Mesenchymal stem cell (in vitro differentiated cells and primary cell): Measurements from ENCODE around the gene TAS2R41.

Experiments
- DNase-seq: peaks from one replicate; pipeline ENCODE4 v3.0.0-alpha.2; 2013
- H2AFZ ChIP-seq: one replicate; pipeline ENCODE4 v1.6.1; 2013; ENCODE audit warnings: low read depth, mild to moderate bottlenecking, control low read depth, inconsistent platforms, low read length, moderate library complexity
- H2AK5ac ChIP-seq: 2 replicates; pipeline ENCODE4 v1.6.1; 2013; ENCODE audit warnings: low read length, moderate library complexity, mild to moderate bottlenecking, inconsistent platforms; ENCODE audit not compliant: severe bottlenecking
- H2BK120ac ChIP-seq: one replicate; pipeline ENCODE4 v1.6.1; 2013; ENCODE audit warnings: low read depth, mild to moderate bottlenecking, inconsistent platforms, low read length, moderate library complexity
- H2BK12ac ChIP-seq, 2 experiments: one replicate each; pipeline ENCODE4 v1.6.1; 2013; ENCODE audit warnings: inconsistent platforms in 2 of 2, low read length in 2 of 2, mild to moderate bottlenecking in 2 of 2, moderate library complexity in 2 of 2, control low read depth in 1 of 2
- H2BK15ac ChIP-seq: one replicate; pipeline ENCODE4 v1.6.1; 2013; ENCODE audit warnings: mild to moderate bottlenecking, low read depth, inconsistent platforms; ENCODE audit not compliant: poor library complexity, severe bottlenecking
- H2BK5ac ChIP-seq: 2 replicates; pipeline ENCODE4 v1.6.1; 2013; ENCODE audit warnings: low read depth, mild to moderate bottlenecking, low read length, control low read depth, inconsistent platforms; ENCODE audit not compliant: poor library complexity, severe bottlenecking
- H3K14ac ChIP-seq, 2 experiments: one replicate each; pipeline ENCODE4 v1.6.1; 2013; ENCODE audit warnings: inconsistent platforms in 2 of 2, low read length in 2 of 2, control low read depth in 1 of 2, mild to moderate bottlenecking in 1 of 2, moderate library complexity in 1 of 2
- H3K18ac ChIP-seq, 2 experiments: one replicate each; pipeline ENCODE4 v1.6.1; 2013; ENCODE audit warnings: inconsistent platforms in 2 of 2, low read length in 2 of 2, control low read depth in 1 of 2, low read depth in 1 of 2, mild to moderate bottlenecking in 1 of 2
- H3K23ac ChIP-seq, 2 experiments: one replicate each; pipeline ENCODE4 v1.6.1; 2013; ENCODE audit warnings: inconsistent platforms in 2 of 2, low read length in 2 of 2, mild to moderate bottlenecking in 2 of 2, moderate library complexity in 2 of 2, control low read depth in 1 of 2
- H3K27ac ChIP-seq: 2 replicates; pipeline ENCODE4 v1.5.1; 2013; ENCODE audit warnings: mild to moderate bottlenecking, moderate library complexity, low read length, control low read depth, inconsistent platforms; ENCODE audit not compliant: poor library complexity, severe bottlenecking
- H3K27me3 ChIP-seq, 2 experiments: 2 replicates each; pipeline versions ENCODE4 v1.6.1 to v1.7.0; 2013; ENCODE audit warnings: low read length in 2 of 2, mild to moderate bottlenecking in 2 of 2, moderate library complexity in 2 of 2, control low read depth in 1 of 2, inconsistent platforms in 1 of 2; ENCODE audit not compliant: control insufficient read depth in 1 of 2, insufficient read depth in 1 of 2
- H3K36me3 ChIP-seq, 2 experiments: 2 replicates each; pipeline versions ENCODE4 v1.6.1 to v1.7.0; 2013; ENCODE audit warnings: low read length in 2 of 2, control low read depth in 1 of 2, inconsistent platforms in 1 of 2, low read depth in 1 of 2, mild to moderate bottlenecking in 1 of 2; ENCODE audit not compliant: insufficient read depth in 2 of 2, control insufficient read depth in 1 of 2
- H3K4ac ChIP-seq, 2 experiments: one replicate each; pipeline ENCODE4 v1.6.1; 2013; ENCODE audit warnings: inconsistent platforms in 2 of 2, low read length in 2 of 2, mild to moderate bottlenecking in 2 of 2, moderate library complexity in 2 of 2, control low read depth in 1 of 2, low read depth in 1 of 2
- H3K4me1 ChIP-seq: 2 replicates; pipeline ENCODE4 v1.6.1; 2013; ENCODE audit warnings: low read depth, low read length, control low read depth; ENCODE audit not compliant: control insufficient read depth, insufficient read depth
- H3K4me2 ChIP-seq: 2 replicates; pipeline ENCODE4 v1.6.1; 2013; ENCODE audit warnings: low read length, mild to moderate bottlenecking, inconsistent platforms; ENCODE audit not compliant: poor library complexity, severe bottlenecking
- H3K4me3 ChIP-seq, 2 experiments: 2 replicates each; pipeline versions ENCODE4 v1.5.1 to v1.7.0; 2013; ENCODE audit warnings: low read length in 2 of 2, mild to moderate bottlenecking in 2 of 2, control low read depth in 1 of 2, low read depth in 1 of 2; ENCODE audit not compliant: insufficient read depth in 1 of 2
- H3K79me1 ChIP-seq: replicated peaks from 2 replicates; pipeline ENCODE4 v1.6.1; 2013; ENCODE audit warnings: mild to moderate bottlenecking, control low read depth, low read length, inconsistent platforms; ENCODE audit not compliant: poor library complexity, severe bottlenecking
- H3K9ac ChIP-seq: 2 replicates; pipeline ENCODE4 v1.7.0; 2013; ENCODE audit warnings: mild to moderate bottlenecking, low read length, moderate library complexity
- H3K9me3 ChIP-seq: 2 replicates; pipeline ENCODE4 v1.7.0; 2013; ENCODE audit warnings: mild to moderate bottlenecking, low read length; ENCODE audit not compliant: control insufficient read depth
- H4K8ac ChIP-seq: one replicate; pipeline ENCODE4 v1.6.1; 2013; ENCODE audit warnings: inconsistent platforms, mild to moderate bottlenecking, low read length, moderate library complexity
- H4K91ac ChIP-seq: one replicate; pipeline ENCODE4 v1.6.1; 2013; ENCODE audit warnings: mild to moderate bottlenecking, low read length, inconsistent platforms
- WGBS: methylation state at CpG from one replicate; pipeline ENCODE4 v1.1.7; 2013; ENCODE audit warnings: mixed read lengths; 5-methylcytosine and 5-hydroxymethylcytosine counted together

TAS2R41 gene

GRCh38 chr7:143511593-143512047 lies 33.9 kb downstream of the TAS2R41 start:
- peak overlapping the region in 1 of 2 experiments; percentile 77 for H3K14ac ChIP-seq
- no peak overlapping the region for H3K4ac ChIP-seq
- no peak overlapping the region for H3K27ac ChIP-seq
- H3K18ac ChIP-seq = peak overlapping the region in 1 of 2 experiments; percentile 11
- H3K4me3 ChIP-seq = no peak overlapping the region
- 95% methylated on average over 23 of the region's 23 CpGs for WGBS
- no peak overlapping the region for H2AK5ac ChIP-seq
- H3K27me3 ChIP-seq = peaks cover 0 to 7% of the 10 kb centered on the region in 2 experiments
- no peaks in the 10 kb centered on the region for H3K9me3 ChIP-seq
- no peak overlapping the region for H2BK5ac ChIP-seq
- DNase-seq = no peak
- no peaks in the 10 kb centered on the region for H3K36me3 ChIP-seq
- no peaks in the 10 kb centered on the region for H3K79me1 ChIP-seq
- peak overlapping the region; percentile 86 for H2BK15ac ChIP-seq
- H3K4me1 ChIP-seq = no peaks in the 10 kb centered on the region
- no peak overlapping the region for H2BK12ac ChIP-seq
- H3K23ac ChIP-seq = peak overlapping the region in 1 of 2 experiments; percentile 47
- H3K9ac ChIP-seq = no peak overlapping the region
- no peak overlapping the region for H2BK120ac ChIP-seq
- H3K4me2 ChIP-seq = no peak overlapping the region
- H4K8ac ChIP-seq = no peak overlapping the region
- H4K91ac ChIP-seq = no peak overlapping the region
- H2AFZ ChIP-seq = no peak overlapping the region

- no peaks in the 10 kb centered on the region for H3K9me3 ChIP-seq
- no peaks in the 10 kb centered on the region for H3K4me1 ChIP-seq
- H3K4me2 ChIP-seq = no peak overlapping the region
- H4K91ac ChIP-seq = no peak overlapping the region
- no peak overlapping the region for H3K14ac ChIP-seq
- H3K27ac ChIP-seq = no peak overlapping the region
- DNase-seq = peak; percentile 53
- H2BK120ac ChIP-seq = no peak overlapping the region
- no peak overlapping the region for H2AFZ ChIP-seq
- H2AK5ac ChIP-seq = no peak overlapping the region
- H2BK15ac ChIP-seq = no peak overlapping the region
- H3K27me3 ChIP-seq = peaks cover 0 to 7% of the 10 kb centered on the region in 2 experiments
- H3K23ac ChIP-seq = no peak overlapping the region
- 24% methylated on average over 7 of the region's 8 CpGs for WGBS
- H3K79me1 ChIP-seq = no peaks in the 10 kb centered on the region
- no peaks in the 10 kb centered on the region for H3K36me3 ChIP-seq
- H2BK12ac ChIP-seq = no peak overlapping the region
- peak overlapping the region; percentile 14 for H3K9ac ChIP-seq
- no peak overlapping the region for H4K8ac ChIP-seq
- peak overlapping the region in 1 of 2 experiments; percentile 30 for H3K18ac ChIP-seq
- H2BK5ac ChIP-seq = no peak overlapping the region
- no peak overlapping the region for H3K4me3 ChIP-seq
- H3K4ac ChIP-seq = no peak overlapping the region
These were observed 35.0 kb downstream of the TAS2R41 start for GRCh38 chr7:143512488-143513340.

GRCh38 chr7:143514487-143514886 lies 36.8 kb downstream of the TAS2R41 start:
- H3K23ac ChIP-seq = no peak overlapping the region
- H3K27me3 ChIP-seq = peaks cover 0 to 7% of the 10 kb centered on the region in 2 experiments
- H3K36me3 ChIP-seq = no peaks in the 10 kb centered on the region
- no peak overlapping the region for H3K14ac ChIP-seq
- H3K9ac ChIP-seq = no peak overlapping the region
- no peak overlapping the region for H3K4me2 ChIP-seq
- H3K9me3 ChIP-seq = no peaks in the 10 kb centered on the region
- WGBS = no CpG with 5 or more reads among the region's 2 CpGs
- H2AK5ac ChIP-seq = no peak overlapping the region
- H2BK12ac ChIP-seq = no peak overlapping the region
- H3K27ac ChIP-seq = no peak overlapping the region
- H2BK120ac ChIP-seq = no peak overlapping the region
- H3K4ac ChIP-seq = no peak overlapping the region
- H2BK15ac ChIP-seq = no peak overlapping the region
- no peak overlapping the region for H2BK5ac ChIP-seq
- peaks cover 8% of the 10 kb centered on the region for H3K4me1 ChIP-seq
- no peak overlapping the region for H3K4me3 ChIP-seq
- DNase-seq = no peak
- H3K79me1 ChIP-seq = no peaks in the 10 kb centered on the region
- no peak overlapping the region for H3K18ac ChIP-seq
- H4K8ac ChIP-seq = no peak overlapping the region
- no peak overlapping the region for H4K91ac ChIP-seq
- H2AFZ ChIP-seq = no peak overlapping the region

- Histone ChIP-seq H3K4ac (no peak overlapping the region), H3K27me3 (peaks cover 0 to 7% of the 10 kb centered on the region in 2 experiments)
- 98% methylated on average over 2 of the region's 3 CpGs for WGBS
These were observed 37.5 kb downstream of the TAS2R41 start for GRCh38 chr7:143514995-143515735.

More at GRCh38 chr7:143514995-143515735, 37.5 kb downstream of the TAS2R41 start:
- H2BK120ac ChIP-seq = no peak overlapping the region
- H3K18ac ChIP-seq = no peak overlapping the region
- H3K4me3 ChIP-seq = no peak overlapping the region
- H3K4me1 ChIP-seq = peaks cover 10% of the 10 kb centered on the region
- H3K9me3 ChIP-seq = no peaks in the 10 kb centered on the region
- H2AK5ac ChIP-seq = no peak overlapping the region
- H4K8ac ChIP-seq = no peak overlapping the region
- no peak overlapping the region for H2AFZ ChIP-seq
- no peak for DNase-seq
- H3K79me1 ChIP-seq = no peaks in the 10 kb centered on the region
- no peaks in the 10 kb centered on the region for H3K36me3 ChIP-seq
- no peak overlapping the region for H4K91ac ChIP-seq
- peak overlapping the region; percentile 17 for H2BK15ac ChIP-seq
- H3K23ac ChIP-seq = no peak overlapping the region
- H3K9ac ChIP-seq = no peak overlapping the region
- no peak overlapping the region for H3K4me2 ChIP-seq
- H3K27ac ChIP-seq = no peak overlapping the region
- H3K14ac ChIP-seq = no peak overlapping the region
- H2BK12ac ChIP-seq = no peak overlapping the region
- H2BK5ac ChIP-seq = no peak overlapping the region
